Esophagus squamous epithelium (tissue), 4 donors: ENCODE measurements around the gene SLC1A3.

Experiments used
- POLR2A ChIP-seq, 4 donors: fragments of 450-650 bp; IDR thresholded peaks; one replicate each; pipeline ENCODE4 v1.6.1; 2017; ENCODE audit warnings: antibody characterized with exemption in 4 of 4, mild to moderate bottlenecking in 4 of 4, moderate library complexity in 3 of 4
- TF ChIP-seq, protein P1 (sequence below), 6 experiments: fragments of 450-650 bp in 4 of 6; fragments of 200-600 bp in 2 of 6; sonication (generic) in 2 of 6; IDR thresholded peaks; one replicate each; pipeline ENCODE4 v1.5.1; 2016 to 2019; ENCODE audit warnings: antibody characterized with exemption in 6 of 6, mild to moderate bottlenecking in 4 of 6, moderate library complexity in 4 of 6

DNA sequence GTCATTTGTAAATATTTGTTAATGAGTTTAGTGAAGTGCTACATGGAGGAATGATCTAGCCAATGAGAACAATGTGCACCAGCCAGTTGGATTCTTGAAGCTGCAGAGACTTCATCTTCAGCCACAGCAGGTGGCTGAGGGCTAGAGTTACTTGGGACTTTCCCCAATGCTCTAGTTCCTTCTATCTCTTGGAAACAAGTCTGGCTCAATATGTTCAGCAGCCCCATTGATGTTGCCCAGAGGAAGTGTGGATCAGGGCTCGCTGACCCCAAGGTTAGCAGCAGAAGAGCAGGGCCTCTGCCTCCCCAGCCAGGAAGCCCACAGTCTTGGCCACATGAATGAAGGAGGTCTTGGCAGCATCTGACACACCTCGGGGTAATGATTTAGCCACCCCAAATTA, 117.5 kb downstream of the SLC1A3 start:
- TF ChIP-seq, protein P1, sequence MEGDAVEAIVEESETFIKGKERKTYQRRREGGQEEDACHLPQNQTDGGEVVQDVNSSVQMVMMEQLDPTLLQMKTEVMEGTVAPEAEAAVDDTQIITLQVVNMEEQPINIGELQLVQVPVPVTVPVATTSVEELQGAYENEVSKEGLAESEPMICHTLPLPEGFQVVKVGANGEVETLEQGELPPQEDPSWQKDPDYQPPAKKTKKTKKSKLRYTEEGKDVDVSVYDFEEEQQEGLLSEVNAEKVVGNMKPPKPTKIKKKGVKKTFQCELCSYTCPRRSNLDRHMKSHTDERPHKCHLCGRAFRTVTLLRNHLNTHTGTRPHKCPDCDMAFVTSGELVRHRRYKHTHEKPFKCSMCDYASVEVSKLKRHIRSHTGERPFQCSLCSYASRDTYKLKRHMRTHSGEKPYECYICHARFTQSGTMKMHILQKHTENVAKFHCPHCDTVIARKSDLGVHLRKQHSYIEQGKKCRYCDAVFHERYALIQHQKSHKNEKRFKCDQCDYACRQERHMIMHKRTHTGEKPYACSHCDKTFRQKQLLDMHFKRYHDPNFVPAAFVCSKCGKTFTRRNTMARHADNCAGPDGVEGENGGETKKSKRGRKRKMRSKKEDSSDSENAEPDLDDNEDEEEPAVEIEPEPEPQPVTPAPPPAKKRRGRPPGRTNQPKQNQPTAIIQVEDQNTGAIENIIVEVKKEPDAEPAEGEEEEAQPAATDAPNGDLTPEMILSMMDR (IDR thresholded peaks at IDR 0.05) = no peak
- no peak for TF ChIP-seq POLR2A (IDR thresholded peaks at IDR 0.05)
